IPS-NIHi11 (cell line): ENCODE data around the gene BAHCC1.

Experiments
- DNase-seq: peaks from one replicate; pipeline ENCODE4 v3.0.0; 2012; ENCODE audit warnings: mixed read lengths, low spot score

The BAHCC1 gene

GRCh38 chr17:81398176-81398831, 3.0 kb downstream of the BAHCC1 start:
- DNase-seq: no peak

DNA sequence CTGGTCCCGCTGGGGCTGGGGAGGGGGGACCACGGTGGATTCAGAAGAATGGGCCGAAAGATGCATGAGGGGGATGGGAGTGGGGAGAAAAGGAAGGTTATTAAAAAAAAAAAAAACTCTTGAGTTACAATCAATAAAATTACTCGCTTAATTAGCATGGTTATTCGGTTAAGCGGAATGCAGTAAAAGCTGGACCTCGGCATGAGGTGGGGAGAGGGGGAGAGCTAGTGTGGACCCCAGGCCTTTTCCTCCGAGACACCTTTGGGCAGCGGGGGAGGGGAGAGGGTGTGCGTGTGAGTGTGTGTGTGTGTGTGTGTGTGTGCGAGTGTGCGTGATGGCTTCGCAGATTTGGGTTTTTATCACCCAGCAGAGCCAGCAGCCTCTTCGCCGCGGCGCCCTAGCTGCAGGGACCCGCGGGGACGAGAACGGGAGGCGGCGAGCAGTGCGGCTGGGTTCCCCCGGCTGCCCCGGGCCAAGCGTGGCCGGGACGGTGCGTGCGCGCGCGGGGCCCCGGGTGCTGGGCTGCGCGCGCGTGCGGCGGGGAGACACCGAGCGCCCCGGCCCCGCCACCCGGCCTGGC, 3.7 kb downstream of the BAHCC1 start:
- no peak for DNase-seq

DNA sequence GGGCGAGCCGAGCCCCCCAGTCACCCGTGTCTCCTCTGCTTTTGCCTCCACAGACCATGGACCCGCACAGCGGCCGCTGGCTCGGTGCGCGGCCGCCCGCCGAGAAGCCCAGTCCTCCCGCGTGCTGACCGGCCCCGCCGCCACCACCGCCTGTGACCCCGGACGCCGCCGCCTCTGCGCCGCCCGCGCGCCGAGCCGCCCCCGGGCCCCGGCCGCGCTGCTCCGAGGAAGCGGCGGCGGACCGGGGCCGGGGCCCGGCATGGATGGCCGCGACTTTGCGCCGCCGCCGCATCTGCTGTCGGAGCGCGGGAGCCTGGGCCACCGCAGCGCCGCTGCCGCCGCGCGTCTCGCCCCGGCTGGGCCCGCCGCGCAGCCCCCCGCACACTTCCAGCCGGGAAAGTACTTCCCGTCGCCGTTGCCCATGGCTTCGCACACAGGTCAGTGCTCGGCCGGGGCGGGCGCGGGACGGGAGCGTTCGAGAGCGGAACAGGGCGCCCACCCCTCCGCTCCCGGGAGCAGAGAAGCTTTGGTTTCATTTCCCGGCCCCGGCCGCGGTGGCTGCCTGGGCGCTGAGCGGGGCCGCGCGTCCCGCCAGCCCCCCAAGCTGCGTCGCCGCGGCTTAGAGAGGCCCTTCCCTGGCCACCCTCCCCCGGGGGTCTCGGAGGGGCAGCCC, 4.4 kb downstream of the BAHCC1 start:
- no peak for DNase-seq

DNA sequence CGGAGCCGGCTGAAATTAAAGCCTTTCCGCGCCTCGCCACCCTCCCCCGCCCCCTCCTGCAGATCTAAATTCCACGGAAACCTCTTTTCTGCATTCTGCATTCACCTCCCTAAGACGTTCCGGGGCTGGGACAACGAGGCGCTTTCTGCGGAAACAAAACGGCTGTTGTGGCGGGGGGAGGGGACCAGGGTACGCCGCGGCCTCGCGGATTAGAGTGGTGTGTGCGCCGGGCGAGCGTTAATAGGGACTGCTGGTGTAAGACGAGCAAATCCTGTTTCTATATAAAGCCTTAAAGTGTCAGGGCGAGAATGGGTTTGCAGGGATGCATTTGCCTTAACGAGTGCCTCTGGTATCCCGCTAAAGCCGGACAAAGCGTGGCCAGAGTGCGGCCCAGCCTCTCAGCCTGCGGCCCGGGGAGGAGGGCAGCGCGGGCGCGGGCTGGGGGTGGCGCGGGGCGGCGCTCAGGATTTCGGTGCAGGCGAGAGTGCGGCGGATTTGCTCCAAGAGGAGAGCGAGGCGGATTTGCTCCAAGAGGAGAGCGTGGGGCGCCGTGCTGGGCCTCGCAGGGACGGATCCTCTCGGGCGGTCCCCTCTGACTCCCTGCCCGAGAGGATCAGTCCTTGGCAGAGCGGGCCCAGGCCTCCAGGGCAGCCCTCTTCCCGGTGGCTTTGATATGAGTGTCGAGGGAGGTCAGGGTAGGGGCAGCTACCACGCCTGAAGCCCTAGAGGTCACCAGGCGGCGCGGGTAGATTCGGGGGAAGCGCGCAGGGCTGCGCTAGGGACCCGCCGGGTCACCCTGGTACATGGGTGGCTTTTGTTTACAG, 5.1 kb downstream of the BAHCC1 start:
- no peak for DNase-seq

DNA sequence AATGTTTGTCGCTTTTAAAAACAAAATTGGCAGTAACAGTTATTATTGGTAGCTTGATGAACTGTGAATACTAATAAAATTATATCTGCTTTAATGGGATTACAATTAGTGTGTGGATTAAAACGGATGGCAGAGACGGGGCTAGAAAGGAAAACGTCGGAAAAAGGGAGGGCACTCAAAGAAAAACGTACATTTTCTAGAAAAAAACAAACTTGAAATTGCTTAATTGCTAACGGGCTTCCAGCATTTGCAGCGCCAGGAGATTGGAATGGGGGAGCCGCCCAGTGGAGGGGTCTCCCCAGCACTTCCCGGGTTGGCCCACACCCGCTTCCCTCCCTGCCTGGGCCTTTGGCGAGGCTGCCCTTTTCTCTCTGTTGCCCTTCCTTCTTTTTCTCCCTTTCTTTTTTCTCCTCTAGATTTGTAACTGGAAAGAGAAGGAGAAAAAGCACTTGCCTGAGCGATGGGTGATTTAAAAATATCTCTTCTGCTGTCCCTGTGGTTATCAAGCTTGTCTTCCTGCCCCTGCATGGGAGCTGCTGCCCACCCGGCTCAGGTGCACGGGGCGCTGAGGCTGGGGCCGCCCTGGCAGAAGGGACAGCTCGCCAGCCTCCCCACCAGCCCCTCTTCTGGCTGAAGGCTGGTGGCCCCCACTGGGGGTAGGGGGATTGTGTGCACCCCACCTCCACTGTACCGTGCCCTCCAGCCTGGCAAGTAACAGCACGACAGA, 5.9 kb downstream of the BAHCC1 start:
- no peak for DNase-seq

- DNase-seq: peak; percentile 52
Measured at GRCh38 chr17:81401723-81402529, 6.7 kb downstream of the BAHCC1 start.

DNA sequence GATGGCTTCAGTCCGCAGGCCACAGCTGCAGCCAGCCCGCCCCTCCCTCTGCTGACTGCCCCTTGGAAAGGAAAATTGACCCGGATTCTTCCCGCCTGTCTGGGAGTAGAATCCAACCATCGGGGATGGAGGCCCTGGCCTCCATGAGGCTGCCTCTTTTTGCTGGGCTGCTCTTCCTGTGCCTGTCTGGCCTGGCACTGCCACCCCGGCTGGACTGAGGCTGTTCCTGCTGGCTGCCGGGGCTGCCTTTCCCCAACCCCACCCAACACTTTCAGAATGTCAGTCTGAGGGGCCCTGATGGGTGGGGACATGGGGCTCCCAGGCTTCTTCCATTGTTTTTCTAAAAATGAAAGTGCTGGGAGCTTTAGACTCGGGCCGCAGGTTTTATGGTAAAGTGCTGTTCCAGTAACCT, 7.3 kb downstream of the BAHCC1 start:
- no peak for DNase-seq

DNA sequence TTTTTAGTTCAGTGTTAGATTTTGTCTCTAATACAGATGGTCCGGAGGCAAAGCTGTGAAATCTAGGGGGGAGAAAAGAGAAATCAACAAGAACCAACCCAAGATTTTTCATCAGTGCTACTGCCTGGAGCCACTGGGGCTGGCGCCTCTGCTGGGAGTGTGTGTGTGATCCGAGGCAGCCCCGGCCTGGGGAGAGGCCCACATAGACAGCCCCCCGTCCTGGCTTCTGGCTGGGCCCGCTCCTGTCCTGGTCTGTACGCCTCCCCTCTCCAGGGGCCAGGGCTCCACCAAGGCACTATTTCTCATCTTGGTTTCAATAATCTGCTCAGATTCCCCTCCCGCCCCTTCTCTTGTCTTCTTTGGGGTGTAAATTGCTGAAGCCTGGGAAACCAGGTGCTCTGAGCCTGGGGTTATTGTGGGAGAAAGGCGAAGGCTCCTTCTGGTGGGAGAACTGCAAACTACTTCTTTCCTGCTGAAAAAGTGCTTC, 7.8 kb downstream of the BAHCC1 start:
- no peak for DNase-seq

- DNase-seq: no peak
Measured at GRCh38 chr17:81403671-81404534, 8.6 kb downstream of the BAHCC1 start.

GRCh38 chr17:81404558-81405165, 9.4 kb downstream of the BAHCC1 start:
- no peak for DNase-seq

DNA sequence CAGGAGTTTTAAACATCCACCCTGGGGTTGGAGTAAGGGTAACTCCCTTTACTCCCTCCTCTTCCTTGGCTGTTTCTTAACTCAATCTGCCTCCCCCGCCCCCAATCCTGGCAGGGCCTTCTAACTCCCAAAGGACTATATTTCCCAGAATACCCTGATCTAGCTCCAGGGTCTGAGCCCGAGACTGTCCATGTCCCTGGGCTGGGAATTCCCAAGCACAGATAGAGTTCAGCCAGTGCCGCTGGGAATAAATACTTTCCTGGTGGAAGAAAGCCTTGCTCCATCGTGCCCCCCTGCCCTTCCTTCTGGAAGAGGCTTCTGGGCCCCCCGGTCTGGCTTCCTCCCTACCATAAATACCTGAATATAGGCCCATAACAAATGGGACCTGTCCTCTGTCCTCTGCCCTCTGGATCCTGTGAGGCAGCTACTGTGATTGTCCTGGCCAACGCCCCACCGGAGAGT, 10.2 kb downstream of the BAHCC1 start:
- no peak for DNase-seq

DNA sequence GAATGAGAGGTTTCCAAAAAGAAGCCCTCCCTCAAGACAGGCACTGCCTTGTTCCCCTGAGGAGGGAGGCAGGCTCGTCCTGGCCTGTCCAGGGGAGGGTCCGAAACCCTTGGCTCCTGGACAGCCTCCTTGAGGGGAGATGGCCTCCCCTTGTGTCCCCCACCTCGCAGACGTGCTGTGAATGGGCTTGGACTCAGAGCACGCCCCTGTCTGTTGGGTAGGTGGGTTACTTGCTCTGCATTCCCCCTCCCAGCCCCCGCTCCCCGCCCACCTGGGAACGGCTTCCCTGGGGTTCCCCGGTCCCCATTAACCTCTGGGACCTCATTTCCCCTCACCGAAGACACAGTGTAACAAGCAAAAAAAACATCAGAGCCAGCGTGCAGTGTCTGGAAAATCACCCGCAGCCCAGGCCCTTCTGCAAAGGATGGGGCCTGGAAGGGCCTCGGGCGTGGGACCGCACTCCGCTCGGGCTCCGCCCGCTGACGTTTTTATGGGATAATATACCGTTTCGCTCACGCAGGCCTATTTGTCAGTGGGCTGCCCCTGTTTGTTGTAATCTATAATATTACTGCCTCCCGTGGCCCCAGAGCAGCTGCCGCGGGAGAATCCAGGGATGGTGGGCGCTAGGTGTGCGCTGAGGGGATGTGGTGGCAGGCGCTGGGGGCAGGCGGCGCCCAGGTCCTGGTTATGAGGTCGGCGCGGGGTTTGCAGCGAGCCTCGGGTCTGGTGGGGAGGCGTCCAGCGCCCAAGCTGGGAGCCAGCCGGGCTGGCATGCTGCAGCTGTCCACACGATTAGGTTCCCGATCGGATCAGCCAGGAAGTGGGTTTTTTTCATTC, 11.1 kb downstream of the BAHCC1 start:
- DNase-seq: no peak

DNA sequence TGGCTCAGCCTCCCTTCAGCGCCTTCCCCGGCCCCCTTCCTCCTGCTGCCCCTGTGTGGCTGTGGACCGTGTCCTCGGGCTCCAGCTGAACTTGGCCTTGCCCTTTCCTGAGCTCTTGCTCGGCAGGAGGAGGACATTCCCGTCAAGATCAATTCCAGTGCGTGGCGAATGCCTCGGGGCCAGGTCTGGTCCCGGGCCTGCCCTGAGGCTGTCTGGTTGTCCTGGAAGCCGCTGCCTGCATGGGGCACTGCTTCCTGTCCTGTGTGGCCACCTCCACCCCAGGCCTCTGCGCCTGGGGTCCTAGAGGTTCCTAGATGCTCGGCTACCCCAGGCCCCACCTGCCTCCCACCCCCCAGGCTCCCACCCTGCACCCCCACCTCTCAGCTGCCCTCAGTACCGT, 12.8 kb downstream of the BAHCC1 start:
- DNase-seq: no peak

- DNase-seq: no peak
Measured at GRCh38 chr17:81409190-81409935, 14.1 kb downstream of the BAHCC1 start.

DNA sequence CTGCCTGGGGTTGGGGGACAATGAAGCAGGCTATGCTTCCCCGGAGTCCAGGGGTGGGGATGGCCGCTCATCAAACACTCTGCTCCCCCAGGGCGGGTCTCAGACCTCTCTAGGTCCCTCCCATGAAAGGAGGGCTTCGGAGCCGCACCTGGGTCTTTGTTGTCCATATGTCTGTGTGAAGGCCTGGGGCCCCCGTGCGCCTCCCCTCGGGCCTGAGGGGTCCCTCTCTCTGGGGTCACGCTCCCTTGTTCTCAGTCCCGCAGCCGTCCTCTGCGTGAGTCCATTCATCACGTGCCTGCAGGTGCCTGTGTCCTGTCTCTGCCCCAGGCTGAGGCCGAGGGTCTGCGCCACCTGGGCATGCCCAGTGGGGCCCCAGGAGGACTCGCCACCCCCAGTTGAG, 15.6 kb downstream of the BAHCC1 start:
- DNase-seq: no peak

DNA sequence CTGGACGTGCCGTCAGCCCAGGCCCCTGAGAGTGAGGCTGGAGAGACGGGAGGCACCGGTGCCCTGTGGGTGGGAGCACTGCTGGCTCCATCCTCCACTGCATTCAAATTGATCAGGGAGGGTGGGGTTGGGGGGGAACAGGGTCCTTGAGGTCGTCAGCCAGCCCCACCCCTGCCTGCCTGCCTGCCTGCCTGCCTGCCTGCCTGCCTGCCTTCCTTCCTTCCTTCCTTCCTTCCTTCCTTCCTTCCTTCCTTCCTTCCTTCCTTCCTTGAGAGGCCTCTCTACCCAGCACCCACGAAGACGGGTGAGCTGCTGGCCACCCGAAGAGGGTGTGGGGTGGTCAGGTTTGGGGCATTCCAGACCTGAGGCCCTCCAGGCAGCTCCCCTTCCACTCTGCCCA, 16.0 kb downstream of the BAHCC1 start:
- DNase-seq: no peak

DNA sequence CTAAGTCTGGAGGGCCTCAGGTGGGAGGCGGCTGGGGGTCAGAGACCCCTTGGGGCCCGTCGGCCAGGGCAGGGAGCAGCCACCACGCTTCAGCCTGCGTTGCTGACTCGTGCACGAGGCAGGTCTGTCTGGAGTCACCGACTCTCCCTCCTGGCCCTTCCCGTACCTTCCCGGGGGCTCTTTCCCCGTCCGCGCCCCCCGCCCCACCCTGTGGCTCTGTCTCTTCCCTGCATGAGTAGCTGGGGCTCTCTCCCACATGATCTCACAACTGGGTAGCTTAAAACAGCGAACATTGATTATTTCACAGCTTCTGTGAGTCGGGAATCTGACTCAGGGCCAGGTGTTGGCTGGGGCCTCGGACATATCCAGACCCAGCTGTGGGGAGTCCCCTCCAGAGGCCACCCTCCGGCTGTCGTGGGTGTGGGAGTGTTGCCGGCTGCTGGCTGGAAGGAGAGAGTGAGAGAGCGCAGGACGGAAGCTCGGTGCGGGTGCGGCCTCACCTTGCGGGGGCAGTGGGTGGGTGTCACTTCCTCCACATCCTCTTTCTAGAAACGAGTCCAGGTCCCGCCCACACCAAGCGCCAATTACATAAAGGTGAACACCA, 17.3 kb downstream of the BAHCC1 start:
- DNase-seq: no peak
